HG03196 (cell line): ENCODE results near the gene NOL4L.

ENCODE experiments used
- ATAC-seq: cut with Tn5 transposase; IDR thresholded peaks from one replicate; pipeline ENCODE4 v1.9.1; 2021; ENCODE audit not compliant: unreplicated experiment

Gene NOL4L

GRCh38 chr20:32577023-32577422 lies 8.1 kb downstream of the NOL4L start:
- no peak for ATAC-seq

- ATAC-seq: no peak
Observed at GRCh38 chr20:32576560-32576959, 8.6 kb downstream of the NOL4L start.

- ATAC-seq: no peak
Observed at GRCh38 chr20:32575805-32576204, 9.3 kb downstream of the NOL4L start.

GRCh38 chr20:32575227-32575581 lies 9.9 kb downstream of the NOL4L start:
- no peak for ATAC-seq

- ATAC-seq: no peak
Observed at GRCh38 chr20:32574296-32575226, 10.6 kb downstream of the NOL4L start.

GRCh38 chr20:32573167-32573851 lies 11.8 kb downstream of the NOL4L start:
- no peak for ATAC-seq

GRCh38 chr20:32572271-32572968 lies 12.7 kb downstream of the NOL4L start:
- ATAC-seq: no peak

- no peak for ATAC-seq
Observed at GRCh38 chr20:32571566-32571965, 13.6 kb downstream of the NOL4L start.

GRCh38 chr20:32570401-32571190 lies 14.5 kb downstream of the NOL4L start:
- no peak for ATAC-seq

GRCh38 chr20:32569380-32570305 lies 15.5 kb downstream of the NOL4L start:
- ATAC-seq: no peak

- ATAC-seq: no peak
Observed at GRCh38 chr20:32569018-32569379, 16.1 kb downstream of the NOL4L start.

GRCh38 chr20:32567384-32568178 lies 17.6 kb downstream of the NOL4L start:
- no peak for ATAC-seq

GRCh38 chr20:32566379-32567374 lies 18.5 kb downstream of the NOL4L start:
- no peak for ATAC-seq

- no peak for ATAC-seq
Observed at GRCh38 chr20:32565735-32566032, 19.4 kb downstream of the NOL4L start.

GRCh38 chr20:32564921-32565734 lies 20.0 kb downstream of the NOL4L start:
- no peak for ATAC-seq

- no peak for ATAC-seq
Observed at GRCh38 chr20:32564440-32564839, 20.7 kb downstream of the NOL4L start.
